ENCODE data around the gene CLDN9. TPM values are rescaled to one million over a fixed set of nuclear protein-coding genes. Genes with fewer than 3 reads are reported as not detected.

CLDN9 gene
- total and polyA plus RNA-seq, 4 donors: 0.05 to 0.32 (median 0.25) TPM

GRCh38 chr16:2979669-2980226 lies 33.0 kb upstream of the CLDN9 start:
- peaks cover 8 to 29% (median 14%) of the 10 kb centered on the region in 4 donors for H3K4me1 ChIP-seq (ENCODE audit: control insufficient read depth in 4 of 4, insufficient read depth in 4 of 4, low read length in 3 of 4)
- H3K9ac ChIP-seq (ENCODE audit: low read depth in 1 of 2, low read length in 2 of 2): no peak overlapping the region
- no peak overlapping the region for H3K27ac ChIP-seq (ENCODE audit: low read depth in 1 of 2, low read length in 2 of 2)
- H3K4me3 ChIP-seq (ENCODE audit: low read depth in 1 of 3, low read length in 3 of 3): peak overlapping the region in 2 of 3 donors; percentile 20 to 77
- no peaks in the 10 kb centered on the region for H3K36me3 ChIP-seq (ENCODE audit: control insufficient read depth in 4 of 4, insufficient read depth in 3 of 4, low read depth in 1 of 4, low read length in 3 of 4)
- DNase-seq (ENCODE audit: low spot score): peak; percentile 51
- TF ChIP-seq TAF1 (conservative IDR thresholded peaks at IDR 0.05) (no peak), HNF4G (IDR thresholded peaks at IDR 0.05) (no peak), RXRA (IDR thresholded peaks at IDR 0.05) (no peak), YY1 (IDR thresholded peaks at IDR 0.05) (no peak), ZBTB33 (IDR thresholded peaks at IDR 0.05) (no peak), RAD21 (IDR thresholded peaks at IDR 0.05) (no peak), EGR1 (IDR thresholded peaks at IDR 0.05; ENCODE audit: low read depth in 2 of 2) (no peak), FOXA2 (IDR thresholded peaks at IDR 0.05) (no peak), CTCF (IDR thresholded peaks at IDR 0.05; ENCODE audit: low read depth, low read length, missing input control) (no peak)
- 14% methylated on average over 43 of the region's 43 CpGs for WGBS
- H3K9me3 ChIP-seq (ENCODE audit: control insufficient read depth in 4 of 4, low read length in 3 of 4): no peaks in the 10 kb centered on the region
- H3K27me3 ChIP-seq (ENCODE audit: control insufficient read depth in 4 of 4, insufficient read depth in 4 of 4, low read length in 3 of 4): peaks cover 0 to 2% (median 0%) of the 10 kb centered on the region in 4 donors

GRCh38 chr16:2980227-2981176 lies 32.2 kb upstream of the CLDN9 start, which contains the start of gene PKMYT1:
Gene PKMYT1, minus strand, starts transcription at chr16:2980446. Its CDS starts 789 bp downstream, at chr16:2979657.
- 6% methylated on average over 91 of the region's 91 CpGs for WGBS

GRCh38 chr16:2981177-2981898 lies 31.4 kb upstream of the CLDN9 start:
- Histone ChIP-seq H3K4me1 (ENCODE audit: control insufficient read depth in 4 of 4, insufficient read depth in 4 of 4, low read length in 3 of 4) (peaks cover 8 to 41% (median 23%) of the 10 kb centered on the region in 4 donors), H3K9ac (ENCODE audit: low read depth in 1 of 2, low read length in 2 of 2) (no peak overlapping the region), H3K36me3 (ENCODE audit: control insufficient read depth in 4 of 4, insufficient read depth in 3 of 4, low read depth in 1 of 4, low read length in 3 of 4) (no peaks in the 10 kb centered on the region), H3K9me3 (ENCODE audit: control insufficient read depth in 4 of 4, low read length in 3 of 4) (no peaks in the 10 kb centered on the region), H3K27ac (ENCODE audit: low read depth in 1 of 2, low read length in 2 of 2) (no peak overlapping the region), H3K27me3 (ENCODE audit: control insufficient read depth in 4 of 4, insufficient read depth in 4 of 4, low read length in 3 of 4) (peaks cover 0 to 2% (median 0%) of the 10 kb centered on the region in 4 donors), H3K4me3 (ENCODE audit: low read depth in 1 of 3, low read length in 3 of 3) (no peak overlapping the region)
- no peak for DNase-seq (ENCODE audit: low spot score)
- 62% methylated on average over 33 of the region's 33 CpGs for WGBS
- TF ChIP-seq EGR1 (IDR thresholded peaks at IDR 0.05; ENCODE audit: low read depth in 2 of 2) (no peak), NR2F2 (IDR thresholded peaks at IDR 0.05) (no peak), TAF1 (conservative IDR thresholded peaks at IDR 0.05) (no peak), GABPA (IDR thresholded peaks at IDR 0.05 in 1 of 2, conservative IDR thresholded peaks at IDR 0.05 in 1 of 2) (no peak), RXRA (IDR thresholded peaks at IDR 0.05) (no peak), REST (IDR thresholded peaks at IDR 0.05) (no peak), HNF4G (IDR thresholded peaks at IDR 0.05) (no peak), FOXA2 (IDR thresholded peaks at IDR 0.05) (no peak), YY1 (IDR thresholded peaks at IDR 0.05) (no peak), ATF3 (IDR thresholded peaks at IDR 0.05) (no peak), SP1 (IDR thresholded peaks at IDR 0.05) (no peak), RAD21 (IDR thresholded peaks at IDR 0.05) (no peak)

More at GRCh38 chr16:2980227-2981176, 32.2 kb upstream of the CLDN9 start, which contains the start of gene PKMYT1:
- Histone ChIP-seq H3K4me3 (ENCODE audit: low read depth in 1 of 3, low read length in 3 of 3) (peak within 1 kb of the TSS; percentile 66 to 79 (median 77)), H3K4me1 (ENCODE audit: control insufficient read depth in 4 of 4, insufficient read depth in 4 of 4, low read length in 3 of 4) (peaks cover 8 to 33% (median 18%) of the 10 kb centered on the region in 4 donors), H3K36me3 (ENCODE audit: control insufficient read depth in 4 of 4, insufficient read depth in 3 of 4, low read depth in 1 of 4, low read length in 3 of 4) (no peaks in the 10 kb centered on the region), H3K9me3 (ENCODE audit: control insufficient read depth in 4 of 4, low read length in 3 of 4) (no peaks in the 10 kb centered on the region), H3K9ac (ENCODE audit: low read depth in 1 of 2, low read length in 2 of 2) (peak within 1 kb of the TSS; percentile 77), H3K27me3 (ENCODE audit: control insufficient read depth in 4 of 4, insufficient read depth in 4 of 4, low read length in 3 of 4) (peaks cover 0 to 2% (median 0%) of the 10 kb centered on the region in 4 donors), H3K27ac (ENCODE audit: low read depth in 1 of 2, low read length in 2 of 2) (peak within 1 kb of the TSS; percentile 49 to 65)
- TF ChIP-seq SP1 (IDR thresholded peaks at IDR 0.05): no peak
- TF ChIP-seq EGR1 (IDR thresholded peaks at IDR 0.05; ENCODE audit: low read depth in 2 of 2): peak in 1 of 2 donors; percentile 84
- DNase-seq (ENCODE audit: low spot score): peak; percentile 95

Data from liver (tissue), 9 donors.